Astrocyte (in vitro differentiated cells and primary cell): ENCODE measurements around the gene GLYATL2. TPM values are rescaled to one million over a fixed set of nuclear protein-coding genes. Genes with fewer than 3 reads are reported as not detected.

ENCODE experiments used
- DNase-seq: peaks from one replicate; pipeline ENCODE4 v3.0.0-alpha.2; 2010; ENCODE audit warnings: low read depth
- FAIRE-seq: peaks from 2 replicates; lab custom pipeline; 2011; peaks lifted over from hg19 to GRCh38; lab: Jason Lieb, UNC
- H2AFZ ChIP-seq: 2 replicates; pipeline ENCODE4 v1.6.0; 2012; ENCODE audit warnings: low read depth, low read length, inconsistent platforms
- H3K27ac ChIP-seq: 2 replicates; pipeline ENCODE4 v1.5.1; 2011; ENCODE audit warnings: low read depth, low read length, inconsistent platforms
- H3K27me3 ChIP-seq: 2 replicates; pipeline ENCODE4 v1.6.0; 2011; ENCODE audit warnings: low read length, inconsistent platforms; ENCODE audit not compliant: insufficient read depth
- H3K36me3 ChIP-seq: 2 replicates; pipeline ENCODE4 v1.5.1; 2011; ENCODE audit warnings: low read length, inconsistent platforms; ENCODE audit not compliant: insufficient read depth
- H3K4me1 ChIP-seq: 2 replicates; pipeline ENCODE4 v1.5.1; 2011; ENCODE audit warnings: low read length, inconsistent platforms; ENCODE audit not compliant: insufficient read depth
- H3K4me2 ChIP-seq: 2 replicates; pipeline ENCODE4 v1.6.0; 2012; ENCODE audit warnings: low read length, inconsistent platforms
- H3K4me3 ChIP-seq: 2 replicates; pipeline ENCODE4 v1.5.1; 2011; ENCODE audit warnings: low read depth, mild to moderate bottlenecking, low read length, inconsistent platforms; ENCODE audit not compliant: insufficient read depth
- H3K79me2 ChIP-seq: 2 replicates; pipeline ENCODE4 v1.6.0; 2012; ENCODE audit warnings: mild to moderate bottlenecking, low read length, inconsistent platforms; ENCODE audit not compliant: insufficient read depth
- H3K9ac ChIP-seq: 2 replicates; pipeline ENCODE4 v1.6.0; 2012; ENCODE audit warnings: mild to moderate bottlenecking, low read length, inconsistent platforms
- H3K9me3 ChIP-seq: 2 replicates; pipeline ENCODE4 v1.5.1; 2012; ENCODE audit warnings: low read depth, mild to moderate bottlenecking, low read length, inconsistent platforms; ENCODE audit not compliant: insufficient read depth
- H4K20me1 ChIP-seq: 2 replicates; pipeline ENCODE4 v1.6.0; 2012; ENCODE audit warnings: low read length, inconsistent platforms; ENCODE audit not compliant: insufficient read depth
- H3K27ac Mint-ChIP-seq: one replicate; pipeline ENCODE4 v1.8.0; 2021; ENCODE audit warnings: mild to moderate bottlenecking, mixed read lengths; ENCODE audit not compliant: unreplicated experiment
- H3K27me3 Mint-ChIP-seq: one replicate; pipeline ENCODE4 v1.8.0; 2021; ENCODE audit warnings: low read depth, mixed read lengths; ENCODE audit not compliant: unreplicated experiment
- H3K36me3 Mint-ChIP-seq: one replicate; pipeline ENCODE4 v1.8.0; 2021; ENCODE audit warnings: low read depth, mixed read lengths; ENCODE audit not compliant: unreplicated experiment
- H3K4me1 Mint-ChIP-seq: one replicate; pipeline ENCODE4 v1.8.0; 2021; ENCODE audit warnings: low read depth, mixed read lengths; ENCODE audit not compliant: unreplicated experiment
- H3K4me3 Mint-ChIP-seq: one replicate; pipeline ENCODE4 v1.8.0; 2021; ENCODE audit warnings: mild to moderate bottlenecking, moderate library complexity, mixed read lengths; ENCODE audit not compliant: unreplicated experiment
- H3K9me3 Mint-ChIP-seq: one replicate; pipeline ENCODE4 v1.8.0; 2021; ENCODE audit warnings: mild to moderate bottlenecking, mixed read lengths; ENCODE audit not compliant: unreplicated experiment
- CTCF ChIP-seq: IDR thresholded peaks from 2 replicates; pipeline ENCODE4 v1.5.1; 2011; ENCODE audit warnings: low read depth, mild to moderate bottlenecking, inconsistent platforms, low read length, moderate library complexity; ENCODE audit not compliant: insufficient read depth
- EZH2 ChIP-seq: IDR thresholded peaks from 2 replicates; pipeline ENCODE4 v1.6.1; 2012; ENCODE audit warnings: mild to moderate bottlenecking, low read length, inconsistent platforms; ENCODE audit not compliant: insufficient read depth
- total RNA-seq: library from RNA; stranded (reverse); gene quantifications from 2 replicates; pipeline ENCODE4 v1.2.1, GENCODE V29; 2021

GLYATL2 gene
- total RNA-seq, 1 donor from 2014 or later: not detected

GRCh38 chr11:58887452-58887851, 42.9 kb upstream of the GLYATL2 start:
- H3K27me3 ChIP-seq: no peaks in the 10 kb centered on the region
- no peak overlapping the region for H3K27ac Mint-ChIP-seq
- H3K9me3 ChIP-seq: no peaks in the 10 kb centered on the region
- H4K20me1 ChIP-seq: no peaks in the 10 kb centered on the region
- H3K4me1 Mint-ChIP-seq: no peaks in the 10 kb centered on the region
- DNase-seq (no peak), FAIRE-seq (no peak)
- H3K27me3 Mint-ChIP-seq: no peaks in the 10 kb centered on the region
- H3K4me1 ChIP-seq: no peaks in the 10 kb centered on the region
- no peak overlapping the region for H3K4me3 Mint-ChIP-seq
- H3K79me2 ChIP-seq: no peaks in the 10 kb centered on the region
- H3K4me3 ChIP-seq: no peak overlapping the region
- no peak overlapping the region for H3K9ac ChIP-seq
- H3K36me3 ChIP-seq: no peaks in the 10 kb centered on the region
- H3K27ac ChIP-seq: no peak overlapping the region
- H3K36me3 Mint-ChIP-seq: no peaks in the 10 kb centered on the region
- no peak overlapping the region for H2AFZ ChIP-seq
- peaks cover 10% of the 10 kb centered on the region for H3K9me3 Mint-ChIP-seq
- TF ChIP-seq CTCF (no peak), EZH2 (no peak)
- H3K4me2 ChIP-seq: no peak overlapping the region

- Mint-ChIP-seq H3K27me3 (no peaks in the 10 kb centered on the region), H3K9me3 (peaks cover 21% of the 10 kb centered on the region), H3K4me1 (no peaks in the 10 kb centered on the region), H3K4me3 (no peak overlapping the region), H3K27ac (no peak overlapping the region), H3K36me3 (no peaks in the 10 kb centered on the region)
- Histone ChIP-seq H3K36me3 (no peaks in the 10 kb centered on the region), H3K4me1 (no peaks in the 10 kb centered on the region), H4K20me1 (no peaks in the 10 kb centered on the region), H3K9me3 (no peaks in the 10 kb centered on the region), H3K27ac (no peak overlapping the region), H3K4me2 (no peak overlapping the region), H3K27me3 (no peaks in the 10 kb centered on the region), H3K9ac (no peak overlapping the region), H3K4me3 (no peak overlapping the region), H2AFZ (no peak overlapping the region), H3K79me2 (no peaks in the 10 kb centered on the region)
- DNase-seq (no peak), FAIRE-seq (no peak)
- TF ChIP-seq EZH2 (no peak), CTCF (no peak)
These were observed 36.1 kb upstream of the GLYATL2 start for GRCh38 chr11:58880625-58881024.

GRCh38 chr11:58880166-58880565, 35.7 kb upstream of the GLYATL2 start:
- H3K4me3 Mint-ChIP-seq: no peak overlapping the region
- FAIRE-seq: no peak
- H3K79me2 ChIP-seq: no peaks in the 10 kb centered on the region
- H3K9ac ChIP-seq: no peak overlapping the region
- no peak overlapping the region for H3K4me2 ChIP-seq
- no peak overlapping the region for H3K27ac Mint-ChIP-seq
- H3K27me3 ChIP-seq: no peaks in the 10 kb centered on the region
- H3K27me3 Mint-ChIP-seq: no peaks in the 10 kb centered on the region
- no peak overlapping the region for H2AFZ ChIP-seq
- no peaks in the 10 kb centered on the region for H3K9me3 ChIP-seq
- no peak overlapping the region for H3K4me3 ChIP-seq
- TF ChIP-seq CTCF (no peak), EZH2 (no peak)
- H3K27ac ChIP-seq: no peak overlapping the region
- H3K4me1 ChIP-seq: no peaks in the 10 kb centered on the region
- H3K36me3 ChIP-seq: no peaks in the 10 kb centered on the region
- no peaks in the 10 kb centered on the region for H3K4me1 Mint-ChIP-seq
- no peaks in the 10 kb centered on the region for H4K20me1 ChIP-seq
- no peak for DNase-seq
- no peaks in the 10 kb centered on the region for H3K36me3 Mint-ChIP-seq
- peaks cover 21% of the 10 kb centered on the region for H3K9me3 Mint-ChIP-seq
